ENCODE results near the gene KLK15. TPM values are rescaled to one million over a fixed set of nuclear protein-coding genes. Genes with fewer than 3 reads are reported as not detected.

Gene KLK15
- total RNA-seq, 4 donors from 2014 or later = not detected

- DNase-seq (ENCODE audit: low spot score) (no peak), ATAC-seq (ENCODE audit: low FRiP score) (no peak)
- TF ChIP-seq CTCF (IDR thresholded peaks at IDR 0.05) = no peak
Measured at GRCh38 chr19:50837300-50837699, 3.9 kb upstream of the KLK15 start.

- DNase-seq (ENCODE audit: low spot score) (no peak), ATAC-seq (ENCODE audit: low FRiP score) (no peak)
- no peak for TF ChIP-seq CTCF (IDR thresholded peaks at IDR 0.05)
Measured at GRCh38 chr19:50836543-50837195, 3.3 kb upstream of the KLK15 start.

DNA sequence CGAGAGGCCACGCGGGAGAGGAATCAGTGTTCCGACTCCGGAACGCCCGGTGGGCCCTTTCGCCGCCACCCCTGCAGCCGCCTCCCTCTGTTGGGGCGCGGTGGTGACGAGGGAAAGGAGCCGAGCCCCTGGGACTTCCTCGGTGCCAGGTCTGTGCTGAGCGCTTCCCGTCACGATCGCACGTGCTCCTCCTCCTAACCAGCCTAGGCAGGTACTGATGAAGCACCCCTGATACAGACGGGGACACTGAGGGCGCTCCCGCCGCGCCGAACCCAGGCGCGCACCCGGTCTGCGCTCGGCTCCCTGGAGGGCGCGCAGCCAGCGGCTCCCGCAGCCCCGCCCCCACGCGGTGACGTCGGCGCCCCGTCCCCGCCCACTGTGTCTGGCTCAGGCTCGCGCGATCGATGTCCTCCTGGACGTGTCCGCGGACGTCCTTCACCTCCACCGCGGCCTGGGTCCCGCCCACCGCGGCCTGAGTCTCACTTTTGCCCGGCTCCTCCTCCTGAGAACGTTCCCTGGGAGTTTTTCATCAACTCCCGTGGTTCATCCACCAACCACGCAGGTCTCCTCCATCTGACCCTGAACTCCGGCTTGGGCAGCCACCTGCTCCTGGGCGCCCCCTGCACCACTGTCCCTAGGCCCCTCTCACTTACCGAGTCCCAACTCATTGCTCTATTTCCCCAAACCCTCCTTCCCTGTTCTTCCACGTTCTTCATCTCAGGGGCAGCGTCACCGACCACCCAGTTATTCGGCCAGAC lies 2.6 kb upstream of the KLK15 start:
- ATAC-seq (ENCODE audit: low FRiP score) (peak; percentile 92), DNase-seq (ENCODE audit: low spot score) (peak; percentile 46)
- no peak for TF ChIP-seq CTCF (IDR thresholded peaks at IDR 0.05)

DNA sequence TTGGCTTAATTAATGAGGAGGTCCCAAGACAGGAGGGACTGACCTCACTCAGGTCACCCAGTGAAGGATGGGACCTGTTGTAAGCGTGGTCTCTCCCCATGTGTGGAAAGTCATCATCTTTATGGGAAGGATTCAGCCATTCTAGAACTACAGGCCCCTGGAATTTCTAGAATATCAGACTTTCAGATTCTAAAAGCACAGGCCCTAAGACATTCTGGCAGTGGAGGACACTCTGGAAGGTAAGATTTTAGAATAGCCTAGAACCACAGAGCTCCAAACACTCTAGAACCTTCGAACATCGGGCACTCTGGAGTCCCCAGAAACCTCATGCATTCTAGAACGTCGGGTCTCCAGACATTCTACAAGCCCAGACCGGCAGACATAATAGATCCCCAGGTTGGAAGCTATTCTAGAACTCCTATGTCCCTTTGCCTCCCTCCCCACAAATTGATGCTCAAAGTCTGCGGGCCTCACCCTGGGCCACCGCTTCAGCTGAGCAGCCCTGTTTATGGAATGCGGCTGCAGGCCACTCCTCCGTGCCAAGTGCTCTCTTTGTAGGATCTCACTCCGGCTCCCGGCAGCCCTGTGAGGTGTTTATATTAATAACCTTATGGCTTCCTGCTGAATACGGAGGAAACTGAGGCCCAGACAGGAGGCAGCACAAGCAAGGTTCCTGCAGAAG lies 1.9 kb upstream of the KLK15 start:
- DNase-seq (ENCODE audit: low spot score) = no peak
- no peak for ATAC-seq (ENCODE audit: low FRiP score)
- TF ChIP-seq CTCF (IDR thresholded peaks at IDR 0.05) = no peak

- no peak for TF ChIP-seq CTCF (IDR thresholded peaks at IDR 0.05)
- ATAC-seq (ENCODE audit: low FRiP score) (no peak), DNase-seq (ENCODE audit: low spot score) (no peak)
Measured at GRCh38 chr19:50833802-50834167, 411 bp upstream of the KLK15 start.

DNA sequence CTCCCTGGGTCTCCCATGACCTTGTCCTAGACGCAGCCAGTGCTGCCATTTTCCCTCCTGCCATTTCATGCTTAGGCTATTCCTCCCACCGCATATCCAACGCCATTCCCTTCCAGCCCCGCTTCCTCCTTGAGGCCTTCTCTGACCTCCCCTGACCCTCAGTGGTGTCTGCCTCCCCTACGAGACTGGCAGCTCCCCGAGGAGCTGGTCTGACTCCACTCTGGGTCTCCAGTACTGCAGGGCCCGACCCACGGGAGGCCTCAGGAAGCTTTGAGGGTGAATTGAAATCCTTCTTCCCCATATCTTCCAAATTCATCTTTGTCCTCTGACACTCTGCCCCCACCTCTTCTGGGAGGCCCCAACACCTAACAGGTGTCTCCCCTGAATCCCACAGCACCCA lies 708 bp downstream of the KLK15 start:
- DNase-seq (ENCODE audit: low spot score) (no peak), ATAC-seq (ENCODE audit: low FRiP score) (no peak)
- TF ChIP-seq CTCF (IDR thresholded peaks at IDR 0.05) = no peak

Measured in omental fat pad (tissue), 4 donors.